Chondrocyte (in vitro differentiated cells): Measurements from ENCODE around the gene ZNF333. TPM values are rescaled to one million over a fixed set of nuclear protein-coding genes. Genes with fewer than 3 reads are reported as not detected.
A peak's percentile ranks its signal among the peaks of the same experiment; 100 is the strongest.

Source experiments
- DNase-seq: peaks from one replicate; pipeline ENCODE4 v3.0.0; 2021; ENCODE audit warnings: mixed read lengths, low spot score
- H3K27ac Mint-ChIP-seq: one replicate; pipeline ENCODE4 v1.8.0; 2021; ENCODE audit warnings: mild to moderate bottlenecking, moderate library complexity, mixed read lengths; ENCODE audit not compliant: unreplicated experiment
- H3K27me3 Mint-ChIP-seq: 2 replicates; pipeline ENCODE4 v1.8.0; 2021; ENCODE audit warnings: low read depth, mixed read lengths
- H3K36me3 Mint-ChIP-seq: 2 replicates; pipeline ENCODE4 v1.8.0; 2021; ENCODE audit warnings: low read depth, mixed read lengths
- H3K4me1 Mint-ChIP-seq: 2 replicates; pipeline ENCODE4 v1.8.0; 2021; ENCODE audit warnings: low read depth, mild to moderate bottlenecking, mixed read lengths
- H3K4me3 Mint-ChIP-seq: one replicate; pipeline ENCODE4 v1.8.0; 2021; ENCODE audit warnings: mild to moderate bottlenecking, moderate library complexity, mixed read lengths; ENCODE audit not compliant: unreplicated experiment
- H3K9me3 Mint-ChIP-seq: 2 replicates; pipeline ENCODE4 v1.8.0; 2021; ENCODE audit warnings: low read depth, mixed read lengths
- total RNA-seq: library from RNA; stranded (reverse); gene quantifications from 3 replicates; pipeline ENCODE4 v1.2.1, GENCODE V29; 2021
- TF ChIP-seq, protein P1 (sequence below): fragments of 200-600 bp; sonication (generic); IDR thresholded peaks from 2 replicates; pipeline ENCODE4 v1.5.0; 2021; ENCODE audit warnings: antibody characterized with exemption, mild to moderate bottlenecking, moderate library complexity

Gene ZNF333
- total RNA-seq, 1 donor from 2014 or later = 13.0 TPM

- no peaks in the 10 kb centered on the region for H3K9me3 Mint-ChIP-seq
- H3K27me3 Mint-ChIP-seq = peaks cover 15% of the 10 kb centered on the region
- peaks cover 2% of the 10 kb centered on the region for H3K36me3 Mint-ChIP-seq
Observed at GRCh38 chr19:14677464-14677863, 12.4 kb upstream of the ZNF333 start.

DNA sequence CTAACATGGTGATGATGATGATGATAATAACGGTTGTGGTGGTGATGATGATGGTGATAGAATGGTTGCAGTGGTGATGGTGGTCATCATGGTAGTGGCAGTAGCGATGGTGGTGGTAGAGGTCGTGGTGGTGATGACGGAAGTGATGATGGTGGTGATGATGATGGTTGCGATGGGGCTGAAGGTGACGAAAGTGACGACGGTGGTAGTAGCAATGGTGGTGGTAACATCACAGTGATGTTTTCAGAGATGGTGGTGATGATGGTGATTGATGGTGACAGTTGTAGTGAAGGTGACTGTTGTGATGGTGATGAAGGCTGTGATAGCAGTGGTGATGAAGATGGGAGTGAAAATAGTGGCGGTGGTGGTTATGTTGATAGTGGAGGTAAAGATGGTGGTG is 11.6 kb upstream of the ZNF333 start:
- Mint-ChIP-seq H3K4me3 (no peak overlapping the region), H3K36me3 (peaks cover 2% of the 10 kb centered on the region), H3K4me1 (no peaks in the 10 kb centered on the region), H3K9me3 (no peaks in the 10 kb centered on the region), H3K27me3 (peaks cover 12% of the 10 kb centered on the region), H3K27ac (no peak overlapping the region)
- TF ChIP-seq, protein P1, sequence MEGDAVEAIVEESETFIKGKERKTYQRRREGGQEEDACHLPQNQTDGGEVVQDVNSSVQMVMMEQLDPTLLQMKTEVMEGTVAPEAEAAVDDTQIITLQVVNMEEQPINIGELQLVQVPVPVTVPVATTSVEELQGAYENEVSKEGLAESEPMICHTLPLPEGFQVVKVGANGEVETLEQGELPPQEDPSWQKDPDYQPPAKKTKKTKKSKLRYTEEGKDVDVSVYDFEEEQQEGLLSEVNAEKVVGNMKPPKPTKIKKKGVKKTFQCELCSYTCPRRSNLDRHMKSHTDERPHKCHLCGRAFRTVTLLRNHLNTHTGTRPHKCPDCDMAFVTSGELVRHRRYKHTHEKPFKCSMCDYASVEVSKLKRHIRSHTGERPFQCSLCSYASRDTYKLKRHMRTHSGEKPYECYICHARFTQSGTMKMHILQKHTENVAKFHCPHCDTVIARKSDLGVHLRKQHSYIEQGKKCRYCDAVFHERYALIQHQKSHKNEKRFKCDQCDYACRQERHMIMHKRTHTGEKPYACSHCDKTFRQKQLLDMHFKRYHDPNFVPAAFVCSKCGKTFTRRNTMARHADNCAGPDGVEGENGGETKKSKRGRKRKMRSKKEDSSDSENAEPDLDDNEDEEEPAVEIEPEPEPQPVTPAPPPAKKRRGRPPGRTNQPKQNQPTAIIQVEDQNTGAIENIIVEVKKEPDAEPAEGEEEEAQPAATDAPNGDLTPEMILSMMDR = no peak
- no peak for DNase-seq

More at GRCh38 chr19:14677464-14677863, 12.4 kb upstream of the ZNF333 start:
- DNase-seq = no peak
- Mint-ChIP-seq H3K27ac (no peak overlapping the region), H3K4me3 (no peak overlapping the region), H3K4me1 (no peaks in the 10 kb centered on the region)
- TF ChIP-seq, protein P1 = no peak

GRCh38 chr19:14682084-14682483 is 7.8 kb upstream of the ZNF333 start:
- no peak for DNase-seq
- TF ChIP-seq, protein P1 = no peak
- H3K36me3 Mint-ChIP-seq = peaks cover 2% of the 10 kb centered on the region
- H3K27me3 Mint-ChIP-seq = peaks cover 12% of the 10 kb centered on the region
- no peak overlapping the region for H3K4me3 Mint-ChIP-seq
- no peak overlapping the region for H3K27ac Mint-ChIP-seq
- H3K9me3 Mint-ChIP-seq = no peaks in the 10 kb centered on the region
- no peaks in the 10 kb centered on the region for H3K4me1 Mint-ChIP-seq

- Mint-ChIP-seq H3K4me1 (no peaks in the 10 kb centered on the region), H3K9me3 (no peaks in the 10 kb centered on the region), H3K27me3 (peaks cover 12% of the 10 kb centered on the region), H3K36me3 (peaks cover 2% of the 10 kb centered on the region), H3K27ac (no peak overlapping the region), H3K4me3 (no peak overlapping the region)
- DNase-seq = no peak
- TF ChIP-seq, protein P1 = no peak
Observed at GRCh38 chr19:14683439-14683838, 6.4 kb upstream of the ZNF333 start.

DNA sequence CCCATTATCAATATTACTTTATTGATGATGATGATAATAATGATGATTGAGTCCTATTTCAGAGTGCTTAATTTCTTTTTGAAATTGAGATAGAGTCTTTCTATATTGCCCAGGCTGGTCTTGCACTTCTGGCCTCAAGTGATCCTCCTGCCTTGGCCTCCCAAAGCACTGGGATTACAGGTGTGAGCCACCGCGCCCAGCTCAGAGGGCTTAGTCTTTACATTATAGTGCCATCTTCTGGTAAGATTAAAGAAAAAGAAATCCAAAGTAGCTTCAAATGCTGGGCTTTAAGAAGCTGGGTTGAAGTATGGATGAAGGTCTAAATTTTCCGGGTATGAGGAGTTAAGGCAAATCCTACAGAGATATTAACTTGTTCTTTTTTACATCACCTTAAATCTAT is 3.4 kb upstream of the ZNF333 start:
- H3K4me3 Mint-ChIP-seq = no peak overlapping the region
- peaks cover 17% of the 10 kb centered on the region for H3K4me1 Mint-ChIP-seq
- H3K36me3 Mint-ChIP-seq = peaks cover 2% of the 10 kb centered on the region
- H3K27me3 Mint-ChIP-seq = peaks cover 8% of the 10 kb centered on the region
- no peak overlapping the region for H3K27ac Mint-ChIP-seq
- no peaks in the 10 kb centered on the region for H3K9me3 Mint-ChIP-seq
- TF ChIP-seq, protein P1 = peak; percentile 74
- DNase-seq = no peak
